ENCODE data around the gene RNF13. TPM values are rescaled to one million over a fixed set of nuclear protein-coding genes. Genes with fewer than 3 reads are reported as not detected.
"Not testable (repeated sequence)": the region's sequence is repeated elsewhere in the genome, so short reads cannot be mapped to it uniquely, and the experiment has no call there.

Gene RNF13
- total and polyA plus RNA-seq, 12 donors, result 28.6 to 136 (median 77.4) TPM

GRCh38 chr3:149828390-149828789 is 15.4 kb downstream of the RNF13 start:
- intact Hi-C loops (cut with DNase I), result no loop called here
- no peak overlapping the region for H3K27ac ChIP-seq
- no peaks in the 10 kb centered on the region for H3K27me3 ChIP-seq
- TF ChIP-seq CTCF (IDR thresholded peaks at IDR 0.05) (no peak), POLR2A (IDR thresholded peaks at IDR 0.05) (no peak)
- no peaks in the 10 kb centered on the region for H3K36me3 ChIP-seq (replicated peaks in 1 of 2)
- no peak for DNase-seq
- WGBS, 4 donors, result 51 to 100% (median 98%) methylated on average over 1 of the region's 1 CpG
- peaks cover 0 to 19% (median 0%) of the 10 kb centered on the region in 3 donors for H3K9me3 ChIP-seq (replicated peaks in 1 of 3)
- H3K4me1 ChIP-seq (replicated peaks in 1 of 2), result peaks cover 0 to 19% of the 10 kb centered on the region in 2 donors
- H3K4me3 ChIP-seq, result no peak overlapping the region

GRCh38 chr3:149829631-149830030 is 16.6 kb downstream of the RNF13 start:
- H3K36me3 ChIP-seq (replicated peaks in 1 of 2); H3K27me3 ChIP-seq; H3K27ac ChIP-seq; H3K4me3 ChIP-seq; intact Hi-C loops (cut with DNase I); DNase-seq: not testable (repeated sequence)
- WGBS, 4 donors, result 90 to 96% (median 93%) methylated on average over 4 of the region's 4 CpGs
- H3K9me3 ChIP-seq (replicated peaks in 1 of 3), result peaks cover 0 to 22% (median 0%) of the 10 kb centered on the region in 3 donors
- peaks cover 0 to 19% of the 10 kb centered on the region in 2 donors for H3K4me1 ChIP-seq (replicated peaks in 1 of 2)

- no peak for DNase-seq
- 92 to 96% (median 95%) methylated on average over 2 of the region's 2 CpGs for WGBS, 4 donors
- Histone ChIP-seq H3K27ac (no peak overlapping the region), H3K4me3 (no peak overlapping the region), H3K36me3 (replicated peaks in 1 of 2) (no peaks in the 10 kb centered on the region), H3K4me1 (replicated peaks in 1 of 2) (peaks cover 0 to 13% of the 10 kb centered on the region in 2 donors), H3K27me3 (no peaks in the 10 kb centered on the region), H3K9me3 (replicated peaks in 1 of 3) (peaks cover 0 to 22% (median 0%) of the 10 kb centered on the region in 3 donors)
- TF ChIP-seq POLR2A (IDR thresholded peaks at IDR 0.05) (no peak), CTCF (IDR thresholded peaks at IDR 0.05) (no peak)
- intact Hi-C loops (cut with DNase I), result no loop called here
These were observed 17.9 kb downstream of the RNF13 start for GRCh38 chr3:149830902-149831301.

GRCh38 chr3:149831321-149831720 is 18.3 kb downstream of the RNF13 start:
- DNase-seq, result no peak
- H3K27me3 ChIP-seq, result no peaks in the 10 kb centered on the region

More at GRCh38 chr3:149831321-149831720, 18.3 kb downstream of the RNF13 start:
- intact Hi-C loops (cut with DNase I), result no loop called here
- no peak overlapping the region for H3K4me3 ChIP-seq
- peaks cover 0 to 11% of the 10 kb centered on the region in 2 donors for H3K4me1 ChIP-seq (replicated peaks in 1 of 2)
- WGBS, 4 donors, result 96 to 98% (median 97%) methylated on average over 3 to 4 of the region's 4 CpGs
- H3K36me3 ChIP-seq (replicated peaks in 1 of 2), result no peaks in the 10 kb centered on the region
- no peak overlapping the region for H3K27ac ChIP-seq
- TF ChIP-seq CTCF (IDR thresholded peaks at IDR 0.05) (no peak), POLR2A (IDR thresholded peaks at IDR 0.05) (no peak)
- peaks cover 0 to 22% (median 0%) of the 10 kb centered on the region in 3 donors for H3K9me3 ChIP-seq (replicated peaks in 1 of 3)
